OCI-LY3 (cell line): ENCODE results near the gene ADD2.

Experiments
- CTCF ChIP-seq: fragments of 200-600, 300-600 bp; sonication (generic); IDR thresholded peaks from 2 replicates; pipeline ENCODE4 v1.5.1; 2014; ENCODE audit warnings: antibody characterized with exemption, low read length, low read depth
- EZH2phosphoT487 ChIP-seq: fragments of 200-600 bp; shearing (Covaris generic); IDR thresholded peaks from 2 replicates; pipeline ENCODE4 v1.6.1; 2018; ENCODE audit warnings: antibody characterized with exemption, mixed run types, low read depth

GRCh38 chr2:70716951-70717350, 51.0 kb downstream of the ADD2 start:
- TF ChIP-seq CTCF, result no peak
- TF ChIP-seq EZH2phosphoT487, result no peak
